Stomach (tissue), 9 donors: ENCODE measurements around the gene TNFSF13. TPM values are rescaled to one million over a fixed set of nuclear protein-coding genes. Genes with fewer than 3 reads are reported as not detected.

ENCODE experiments used
- DNase-seq, 2 donors: peaks; one replicate each; pipeline versions ENCODE4 v3.0.0 to v3.0.0-alpha.2; 2013 to 2019
- H3K27ac ChIP-seq, 5 donors: fragments of 200-600 bp in 4 of 5; sonication (generic) in 4 of 5; one replicate each; pipeline ENCODE4 v1.5.1; 2013 to 2019; ENCODE audit warnings: mild to moderate bottlenecking in 1 of 5, moderate library complexity in 1 of 5
- H3K27me3 ChIP-seq, 3 donors: fragments of 200-600 bp; sonication (generic); one replicate each; pipeline ENCODE4 v1.5.1; 2017 to 2019; ENCODE audit warnings: mixed run types in 1 of 3
- H3K36me3 ChIP-seq, 4 donors: fragments of 200-600 bp; sonication (generic); 1 replicate in 3 of 4; 2 replicates in 1 of 4; pipeline ENCODE4 v1.5.1; 2016 to 2019
- H3K4me1 ChIP-seq, 4 donors: fragments of 200-600 bp; sonication (generic); one replicate each; pipeline ENCODE4 v1.5.1; 2016 to 2019
- H3K4me3 ChIP-seq, 4 donors: fragments of 200-600 bp; sonication (generic) in 3 of 4; one replicate each; pipeline ENCODE4 v1.5.1; 2016 to 2019; ENCODE audit warnings: mild to moderate bottlenecking in 1 of 4
- H3K9me3 ChIP-seq, 4 donors: fragments of 200-600 bp; sonication (generic); one replicate each; pipeline ENCODE4 v1.5.1; 2016 to 2019
- EP300 ChIP-seq: sonication (generic); formaldehyde crosslinking; IDR thresholded peaks from one replicate; pipeline ENCODE4 v1.6.1; 2017; ENCODE audit warnings: antibody characterized with exemption
- POLR2A ChIP-seq, 4 donors: fragments of 450-650 bp; IDR thresholded peaks; one replicate each; pipeline ENCODE4 v1.6.1; 2016; ENCODE audit warnings: antibody characterized with exemption in 4 of 4, control low read depth in 2 of 4, mild to moderate bottlenecking in 1 of 4, moderate library complexity in 1 of 4
- POLR2AphosphoS5 ChIP-seq, 3 donors: sonication (generic); formaldehyde crosslinking; IDR thresholded peaks; one replicate each; pipeline ENCODE4 v1.6.1; 2016; ENCODE audit warnings: antibody characterized with exemption in 3 of 3
- WGBS, 5 donors: extraction: QIAGEN DNeasy Blood & Tissue Kit in 3 of 5; methylation state at CpG; one replicate each; pipeline versions ENCODE4 v1.1.5 to v1.1.7; 2013 to 2018; 5-methylcytosine and 5-hydroxymethylcytosine counted together
- intact Hi-C: fragments of 100-400 bp; cut with DNase I; formaldehyde crosslinking; loops from one replicate; pipeline ENCODE4 v1.15.1; 2023; ENCODE audit warnings: low total_unique reads
- polyA plus RNA-seq, 3 donors: library from polyadenylated mRNA; stranded (reverse); fragments of 200-250 nt; gene quantifications; one replicate each; pipeline ENCODE4 v1.2.3, GENCODE V29; 2013
- total RNA-seq, 5 donors: library from RNA; depleted of rRNA; stranded (reverse); fragments of >200 nt; gene quantifications; one replicate each; pipeline versions ENCODE4 v1.1.0 to v1.2.3, GENCODE V29; 2014 to 2016
- TF ChIP-seq, protein P1 (sequence below), 7 experiments: fragments of 450-650 bp in 4 of 7; fragments of 200-600 bp in 3 of 7; sonication (generic) in 3 of 7; IDR thresholded peaks; one replicate each; pipeline ENCODE4 v1.5.1; 2016 to 2019; ENCODE audit warnings: antibody characterized with exemption in 7 of 7, control low read depth in 2 of 7, mild to moderate bottlenecking in 1 of 7
- donor health status: healthy with polysubstance abuse.
- donor health status: Bipolar disorder and iron deficiency.
- donor health status: healthy.

Gene TNFSF13
- total and polyA plus RNA-seq, 8 donors = 15.6 to 55.4 (median 28.0) TPM

DNA sequence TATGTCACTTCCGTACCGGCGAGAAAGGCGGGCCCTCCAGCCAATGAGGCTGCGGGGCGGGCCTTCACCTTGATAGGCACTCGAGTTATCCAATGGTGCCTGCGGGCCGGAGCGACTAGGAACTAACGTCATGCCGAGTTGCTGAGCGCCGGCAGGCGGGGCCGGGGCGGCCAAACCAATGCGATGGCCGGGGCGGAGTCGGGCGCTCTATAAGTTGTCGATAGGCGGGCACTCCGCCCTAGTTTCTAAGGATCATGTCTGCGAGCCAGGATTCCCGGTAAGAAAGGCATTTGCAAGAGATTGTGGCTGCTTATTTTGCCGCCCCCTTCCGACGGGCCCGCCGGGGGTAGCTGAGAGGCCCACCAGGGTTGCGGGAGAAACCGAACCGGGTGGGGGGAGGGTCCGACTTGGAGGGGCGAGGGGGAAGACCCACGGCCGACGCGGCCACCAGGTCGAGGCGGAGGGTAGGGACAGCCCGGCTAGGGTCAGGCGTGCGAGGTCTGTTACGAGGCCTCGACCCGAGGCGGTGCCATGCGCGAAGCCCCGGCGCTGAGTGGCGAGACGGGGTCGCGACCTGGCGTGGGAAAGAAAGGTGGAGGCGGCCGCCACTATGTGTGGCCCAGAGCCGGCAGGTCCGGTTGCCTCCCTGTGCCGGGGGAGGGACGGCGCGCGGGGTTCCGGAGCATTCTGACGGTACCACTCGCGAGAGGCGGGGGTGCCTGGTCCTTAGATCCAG is 14.2 kb downstream of the TNFSF13 start:
- peak; percentile 100 for DNase-seq
- H3K4me1 ChIP-seq = peaks cover 31 to 53% (median 41%) of the 10 kb centered on the region in 4 donors
- WGBS, 5 donors = 0 to 1% (median 1%) methylated on average over 39 to 73 of the region's 73 CpGs
- H3K36me3 ChIP-seq = peaks cover 43 to 79% (median 72%) of the 10 kb centered on the region in 4 donors
- H3K4me3 ChIP-seq = peak overlapping the region; percentile 94 to 100 (median 99)
- no peak for TF ChIP-seq EP300
- TF ChIP-seq, protein P1, sequence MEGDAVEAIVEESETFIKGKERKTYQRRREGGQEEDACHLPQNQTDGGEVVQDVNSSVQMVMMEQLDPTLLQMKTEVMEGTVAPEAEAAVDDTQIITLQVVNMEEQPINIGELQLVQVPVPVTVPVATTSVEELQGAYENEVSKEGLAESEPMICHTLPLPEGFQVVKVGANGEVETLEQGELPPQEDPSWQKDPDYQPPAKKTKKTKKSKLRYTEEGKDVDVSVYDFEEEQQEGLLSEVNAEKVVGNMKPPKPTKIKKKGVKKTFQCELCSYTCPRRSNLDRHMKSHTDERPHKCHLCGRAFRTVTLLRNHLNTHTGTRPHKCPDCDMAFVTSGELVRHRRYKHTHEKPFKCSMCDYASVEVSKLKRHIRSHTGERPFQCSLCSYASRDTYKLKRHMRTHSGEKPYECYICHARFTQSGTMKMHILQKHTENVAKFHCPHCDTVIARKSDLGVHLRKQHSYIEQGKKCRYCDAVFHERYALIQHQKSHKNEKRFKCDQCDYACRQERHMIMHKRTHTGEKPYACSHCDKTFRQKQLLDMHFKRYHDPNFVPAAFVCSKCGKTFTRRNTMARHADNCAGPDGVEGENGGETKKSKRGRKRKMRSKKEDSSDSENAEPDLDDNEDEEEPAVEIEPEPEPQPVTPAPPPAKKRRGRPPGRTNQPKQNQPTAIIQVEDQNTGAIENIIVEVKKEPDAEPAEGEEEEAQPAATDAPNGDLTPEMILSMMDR (IDR thresholded peaks at IDR 0.05) = peak in 1 of 7 experiments; percentile 24
- peak; percentile 85 to 100 (median 99) for TF ChIP-seq POLR2AphosphoS5 (IDR thresholded peaks at IDR 0.05)
- peak in 2 of 4 donors; percentile 97 for TF ChIP-seq POLR2A (IDR thresholded peaks at IDR 0.05)
- intact Hi-C loops = no loop called here
- H3K9me3 ChIP-seq = no peaks in the 10 kb centered on the region
- peak overlapping the region; percentile 97 to 100 (median 99) for H3K27ac ChIP-seq
- no peaks in the 10 kb centered on the region for H3K27me3 ChIP-seq

- peak overlapping the region; percentile 94 to 100 (median 99) for H3K4me3 ChIP-seq
- WGBS, 5 donors = 0 to 1% (median 0%) methylated on average over 38 to 71 of the region's 71 CpGs
- H3K27me3 ChIP-seq = no peaks in the 10 kb centered on the region
- H3K36me3 ChIP-seq = peaks cover 50 to 82% (median 75%) of the 10 kb centered on the region in 4 donors
- intact Hi-C loops = no loop called here
- H3K27ac ChIP-seq = peak overlapping the region; percentile 97 to 100 (median 99)
- DNase-seq = peak; percentile 86 to 97
- H3K4me1 ChIP-seq = peaks cover 31 to 60% (median 44%) of the 10 kb centered on the region in 4 donors
- no peaks in the 10 kb centered on the region for H3K9me3 ChIP-seq
- TF ChIP-seq POLR2AphosphoS5 (IDR thresholded peaks at IDR 0.05) = peak; percentile 73 to 90 (median 82)
- TF ChIP-seq, protein P1 (IDR thresholded peaks at IDR 0.05) = no peak
These were observed 15.0 kb downstream of the TNFSF13 start for GRCh38 chr17:7573324-7574080.

DNA sequence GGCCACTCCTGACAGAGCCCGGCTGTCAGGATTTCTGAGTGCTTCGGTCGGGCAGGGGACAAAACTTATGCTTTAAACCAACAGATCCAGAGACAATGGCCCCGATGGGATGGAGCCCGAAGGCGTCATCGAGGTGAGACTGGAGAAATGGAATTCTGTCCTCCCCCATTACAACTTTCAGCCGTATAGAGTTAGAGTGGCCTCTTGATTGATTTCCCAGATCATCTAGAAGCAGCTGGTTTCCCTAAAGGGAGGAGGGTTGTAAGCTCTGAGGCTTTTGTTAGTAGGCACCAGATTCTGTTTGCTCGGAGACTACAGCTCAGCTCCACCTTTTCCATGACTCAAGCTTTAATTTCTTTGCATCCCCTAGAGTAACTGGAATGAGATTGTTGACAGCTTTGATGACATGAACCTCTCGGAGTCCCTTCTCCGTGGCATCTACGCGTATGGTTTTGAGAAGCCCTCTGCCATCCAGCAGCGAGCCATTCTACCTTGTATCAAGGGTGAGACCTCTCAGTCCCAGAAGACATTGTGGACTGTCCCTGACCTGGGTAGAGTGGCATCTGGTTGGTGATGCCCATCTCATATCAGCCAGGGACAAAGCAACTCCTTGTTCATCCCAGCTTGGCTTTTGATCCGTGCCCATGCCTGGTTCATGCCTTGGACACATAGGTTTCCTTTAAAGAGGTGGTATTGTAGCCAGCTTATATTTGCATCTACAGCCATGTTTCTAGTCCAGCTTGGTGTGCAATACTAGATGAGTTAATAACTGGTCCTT is 15.8 kb downstream of the TNFSF13 start:
- 11 to 25% (median 16%) methylated on average over 14 to 15 of the region's 15 CpGs for WGBS, 5 donors
- no peak for DNase-seq

DNA sequence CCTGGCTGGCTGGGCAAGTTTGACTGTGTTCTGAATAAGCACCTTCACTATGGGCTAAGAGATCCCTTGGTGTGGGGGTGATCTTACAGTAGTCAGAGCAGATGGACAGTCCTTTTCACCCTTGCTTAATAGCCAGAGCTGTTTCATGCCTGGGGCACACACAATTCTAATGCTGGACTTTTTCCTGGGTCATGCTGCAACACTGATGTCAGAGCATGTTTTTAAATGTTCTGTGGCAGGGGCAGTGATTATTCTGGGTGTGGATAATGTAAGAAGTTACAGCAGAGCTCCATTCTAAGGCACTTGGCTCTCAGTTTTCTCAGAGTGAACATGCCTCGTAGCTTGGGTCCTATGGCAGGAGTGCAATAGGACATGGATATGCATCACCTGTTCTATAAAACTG is 16.9 kb downstream of the TNFSF13 start:
- TF ChIP-seq EP300 (no peak), POLR2AphosphoS5 (IDR thresholded peaks at IDR 0.05) (no peak), POLR2A (IDR thresholded peaks at IDR 0.05) (no peak)
- TF ChIP-seq, protein P1 (IDR thresholded peaks at IDR 0.05) = no peak
- H3K4me3 ChIP-seq = peak overlapping the region in 2 of 4 donors; percentile 94 to 98
- peaks cover 55 to 71% (median 64%) of the 10 kb centered on the region in 4 donors for H3K36me3 ChIP-seq
- no peaks in the 10 kb centered on the region for H3K9me3 ChIP-seq
- H3K27ac ChIP-seq = peak overlapping the region in 4 of 5 donors; percentile 28 to 99 (median 76)
- 43 to 64% (median 59%) methylated on average over 1 of the region's 1 CpG for WGBS, 5 donors
- DNase-seq = no peak
- H3K27me3 ChIP-seq = no peaks in the 10 kb centered on the region
- peaks cover 48 to 80% (median 64%) of the 10 kb centered on the region in 4 donors for H3K4me1 ChIP-seq
- intact Hi-C loops = no loop called here

More for the DNA sequence above, 15.8 kb downstream of the TNFSF13 start:
- intact Hi-C loops = no loop called here
- Histone ChIP-seq H3K36me3 (peaks cover 55 to 81% (median 75%) of the 10 kb centered on the region in 4 donors), H3K27me3 (no peaks in the 10 kb centered on the region), H3K4me3 (peak overlapping the region; percentile 94 to 100 (median 99)), H3K9me3 (no peaks in the 10 kb centered on the region), H3K4me1 (peaks cover 39 to 69% (median 53%) of the 10 kb centered on the region in 4 donors), H3K27ac (peak overlapping the region; percentile 97 to 100 (median 99))
- TF ChIP-seq EP300 (no peak), POLR2AphosphoS5 (IDR thresholded peaks at IDR 0.05) (peak in 1 of 3 donors; percentile 7)
